Calu3 (cell line): ENCODE measurements around the gene CAVIN4. TPM values are rescaled to one million over a fixed set of nuclear protein-coding genes. Genes with fewer than 3 reads are reported as not detected.

Experiments
- BruUV-seq: library from RNA; stranded (reverse); fragments of 400-500 nt; replicated peaks from 2 replicates; lab custom pipeline; 2021; lab: Mats Ljungman, UMichigan
- CTCF ChIA-PET: fragments of 300-600 bp; sonication (Branson Sonifier 250); formaldehyde crosslinking; loops from one replicate; lab custom pipeline; 2022; ENCODE audit warnings: antibody characterized with exemption; lab: Charles Lee
- DNase-seq: peaks from one replicate; pipeline ENCODE4 v3.0.0; 2022
- H3K27ac Mint-ChIP-seq: one replicate; pipeline ENCODE4 v1.8.0; 2022; ENCODE audit warnings: mixed read lengths; ENCODE audit not compliant: unreplicated experiment
- H3K27me3 Mint-ChIP-seq: one replicate; pipeline ENCODE4 v1.8.0; 2022; ENCODE audit warnings: mixed read lengths; ENCODE audit not compliant: unreplicated experiment
- H3K36me3 Mint-ChIP-seq: one replicate; pipeline ENCODE4 v1.8.0; 2022; ENCODE audit warnings: mild to moderate bottlenecking, moderate library complexity, mixed read lengths; ENCODE audit not compliant: insufficient read depth, unreplicated experiment
- H3K4me1 Mint-ChIP-seq: one replicate; pipeline ENCODE4 v1.8.0; 2022; ENCODE audit warnings: mild to moderate bottlenecking, low read depth, mixed read lengths; ENCODE audit not compliant: unreplicated experiment
- H3K4me3 Mint-ChIP-seq: one replicate; pipeline ENCODE4 v1.8.0; 2022; ENCODE audit warnings: mild to moderate bottlenecking, low read depth, moderate library complexity, mixed read lengths; ENCODE audit not compliant: unreplicated experiment
- H3K9me3 Mint-ChIP-seq: one replicate; pipeline ENCODE4 v1.8.0; 2022; ENCODE audit warnings: low read depth, mixed read lengths; ENCODE audit not compliant: unreplicated experiment
- CTCF ChIP-seq: fragments of 200-600 bp; IDR thresholded peaks from one replicate; pipeline ENCODE4 v1.8.0; 2022; ENCODE audit warnings: antibody characterized with exemption; ENCODE audit not compliant: unreplicated experiment
- intact Hi-C: fragments of 100-400 bp; cut with micrococcal nuclease; formaldehyde crosslinking; loops from one replicate; pipeline ENCODE4 v1.10.0; 2022; ENCODE audit not compliant: unreplicated experiment
- total RNA-seq: library from RNA; stranded (reverse); gene quantifications from 2 replicates; pipeline ENCODE4 v1.2.3, GENCODE V29; 2022

The CAVIN4 gene
- total RNA-seq, 1 experiment from 2014 or later = 0.52 TPM

- Mint-ChIP-seq H3K36me3 (peaks cover 5% of the 10 kb centered on the region), H3K9me3 (no peaks in the 10 kb centered on the region), H3K27me3 (no peaks in the 10 kb centered on the region), H3K4me1 (peaks cover 8% of the 10 kb centered on the region), H3K4me3 (no peak overlapping the region), H3K27ac (no peak overlapping the region)
- no peak for TF ChIP-seq CTCF
- no peak for DNase-seq
- CTCF ChIA-PET = no interaction called here
- no TSS peak for BruUV-seq
- intact Hi-C loops = loop anchor here (10.0 kb wide), 1 partner anchor 237 kb away; the partner anchor contains the start of gene TEX10
These were observed 13.9 kb downstream of the CAVIN4 start for GRCh38 chr9:100591639-100592412.

- no TSS peak for BruUV-seq
- Mint-ChIP-seq H3K4me1 (peaks cover 12% of the 10 kb centered on the region), H3K9me3 (no peaks in the 10 kb centered on the region), H3K36me3 (peaks cover 10% of the 10 kb centered on the region), H3K4me3 (no peak overlapping the region), H3K27me3 (no peaks in the 10 kb centered on the region), H3K27ac (no peak overlapping the region)
- DNase-seq = peak; percentile 51
- peak; percentile 39 for TF ChIP-seq CTCF
- intact Hi-C loops = loop anchor here (1.0 to 10.0 kb wide), 4 partner anchors 90 to 567 kb away; partner anchors contain the start of gene TEX10
- CTCF ChIA-PET = interaction anchor here (0.5 kb wide), 1 partner anchor 189 kb away, joined by 7 read pairs; no protein-coding TSS in a partner anchor
These were observed 17.7 kb downstream of the CAVIN4 start for GRCh38 chr9:100595391-100596199.

GRCh38 chr9:100597236-100597635 lies 19.4 kb downstream of the CAVIN4 start:
- H3K27me3 Mint-ChIP-seq = no peaks in the 10 kb centered on the region
- intact Hi-C loops = loop anchor here (5.0 to 10.0 kb wide), 2 partner anchors 242 to 275 kb away; partner anchors contain the start of gene TEX10
- CTCF ChIA-PET = no interaction called here

More at GRCh38 chr9:100597236-100597635, 19.4 kb downstream of the CAVIN4 start:
- peaks cover 18% of the 10 kb centered on the region for H3K4me1 Mint-ChIP-seq
- no peak for TF ChIP-seq CTCF
- BruUV-seq = no TSS peak
- no peak for DNase-seq
- H3K9me3 Mint-ChIP-seq = no peaks in the 10 kb centered on the region
- peaks cover 10% of the 10 kb centered on the region for H3K36me3 Mint-ChIP-seq
- H3K4me3 Mint-ChIP-seq = no peak overlapping the region
- no peak overlapping the region for H3K27ac Mint-ChIP-seq
